MCF 10A (cell line): ENCODE data around the gene AIG1. TPM values are rescaled to one million over a fixed set of nuclear protein-coding genes. Genes with fewer than 3 reads are reported as not detected.

Experiments used
- BruUV-seq: library from RNA; stranded (reverse); fragments of 400-500 nt; replicated peaks from 2 replicates; lab custom pipeline; 2021; lab: Mats Ljungman, UMichigan
- CTCF ChIA-PET: fragments of 300-600 bp; sonication (Branson Sonifier 250); formaldehyde crosslinking; extraction: SDS; loops from one replicate; lab custom pipeline; 2021; ENCODE audit warnings: antibody characterized with exemption, inconsistent platforms; lab: Yijun Ruan, JAX
- POLR2A ChIA-PET: fragments of 300-600, 350-650 bp; sonication (Branson Sonifier 250); formaldehyde crosslinking; extraction: SDS; loops from one replicate; lab custom pipeline; 2020; ENCODE audit warnings: antibody characterized with exemption, inconsistent platforms; lab: Yijun Ruan, JAX
- DNase-seq: peaks from one replicate; pipeline ENCODE4 v3.0.0-alpha.2; 2018; ENCODE audit not compliant: unreplicated experiment
- H3K27ac Mint-ChIP-seq: one replicate; pipeline ENCODE4 v1.8.0; 2022; ENCODE audit warnings: mild to moderate bottlenecking, low read depth, mixed read lengths; ENCODE audit not compliant: unreplicated experiment
- H3K27me3 Mint-ChIP-seq: one replicate; pipeline ENCODE4 v1.8.0; 2022; ENCODE audit warnings: mixed read lengths; ENCODE audit not compliant: insufficient read depth, unreplicated experiment
- H3K36me3 Mint-ChIP-seq: one replicate; pipeline ENCODE4 v1.8.0; 2022; ENCODE audit warnings: mild to moderate bottlenecking, moderate library complexity, mixed read lengths; ENCODE audit not compliant: insufficient read depth, unreplicated experiment
- H3K4me1 Mint-ChIP-seq: one replicate; pipeline ENCODE4 v1.8.0; 2022; ENCODE audit warnings: mixed read lengths; ENCODE audit not compliant: insufficient read depth, unreplicated experiment
- H3K4me3 Mint-ChIP-seq: one replicate; pipeline ENCODE4 v1.8.0; 2022; ENCODE audit warnings: mild to moderate bottlenecking, moderate library complexity, mixed read lengths; ENCODE audit not compliant: unreplicated experiment
- H3K9me3 Mint-ChIP-seq: one replicate; pipeline ENCODE4 v1.8.0; 2022; ENCODE audit warnings: mixed read lengths; ENCODE audit not compliant: unreplicated experiment
- CTCF ChIP-seq: fragments of 200-600 bp; IDR thresholded peaks from one replicate; pipeline ENCODE4 v1.8.0; 2022; ENCODE audit warnings: antibody characterized with exemption, mild to moderate bottlenecking; ENCODE audit not compliant: unreplicated experiment
- intact Hi-C: fragments of 100-400 bp; cut with micrococcal nuclease; formaldehyde crosslinking; loops from 2 replicates; pipeline ENCODE4 v1.14.1; 2022
- total RNA-seq: library from RNA; stranded (reverse); gene quantifications from 2 replicates; pipeline ENCODE4 v1.2.3, GENCODE V29; 2022

Gene AIG1
- total RNA-seq, 1 experiment from 2014 or later: 106 TPM

GRCh38 chr6:143322386-143322785 lies 261.7 kb downstream of the AIG1 start:
- no peak overlapping the region for H3K4me3 Mint-ChIP-seq
- CTCF ChIA-PET: interaction anchor here (0.7 kb wide), 2 partner anchors 105 to 847 kb away, joined by 3 to 4 read pairs; no protein-coding TSS in a partner anchor

GRCh38 chr6:143323729-143324470 lies 263.2 kb downstream of the AIG1 start:
- ChIA-PET POLR2A (interaction anchor here (0.6 to 8.3 kb wide), 13 partner anchors 13 to 443 kb away, joined by 3 to 160 read pairs (median 5); no protein-coding TSS in a partner anchor), CTCF (interaction anchor here (1.2 kb wide), 1 partner anchor 10 kb away, joined by 6 read pairs; no protein-coding TSS in a partner anchor)
- H3K27ac Mint-ChIP-seq: no peak overlapping the region
- peaks cover 3% of the 10 kb centered on the region for H3K4me1 Mint-ChIP-seq
- no peak for TF ChIP-seq CTCF
- no TSS peak for BruUV-seq
- DNase-seq: peak; percentile 53
- H3K9me3 Mint-ChIP-seq: no peaks in the 10 kb centered on the region
- intact Hi-C loops: no loop called here
- no peak overlapping the region for H3K4me3 Mint-ChIP-seq
- no peaks in the 10 kb centered on the region for H3K27me3 Mint-ChIP-seq
- H3K36me3 Mint-ChIP-seq: peaks cover 1% of the 10 kb centered on the region

More at GRCh38 chr6:143322386-143322785, 261.7 kb downstream of the AIG1 start:
- no peaks in the 10 kb centered on the region for H3K36me3 Mint-ChIP-seq
- no peak for TF ChIP-seq CTCF
- no TSS peak for BruUV-seq
- no peaks in the 10 kb centered on the region for H3K4me1 Mint-ChIP-seq
- H3K27ac Mint-ChIP-seq: no peak overlapping the region
- no peak for DNase-seq
- no peaks in the 10 kb centered on the region for H3K27me3 Mint-ChIP-seq
- H3K9me3 Mint-ChIP-seq: peaks cover under 1% of the 10 kb centered on the region
- POLR2A ChIA-PET: interaction anchor here (8.3 kb wide), 1 partner anchor 14 kb away, joined by 160 read pairs; no protein-coding TSS in a partner anchor
- intact Hi-C loops: no loop called here

- peak; percentile 77 for DNase-seq
- H3K4me1 Mint-ChIP-seq: peaks cover 13% of the 10 kb centered on the region
- H3K36me3 Mint-ChIP-seq: peaks cover 5% of the 10 kb centered on the region
- no peak overlapping the region for H3K27ac Mint-ChIP-seq
- H3K27me3 Mint-ChIP-seq: no peaks in the 10 kb centered on the region
- TF ChIP-seq CTCF: no peak
- ChIA-PET CTCF (interaction anchor here (0.6 to 4.4 kb wide), 6 partner anchors 8 to 339 kb away, joined by 3 to 17 read pairs (median 4); no protein-coding TSS in a partner anchor), POLR2A (interaction anchor here (0.7 to 8.3 kb wide), 23 partner anchors 10 to 400 kb away, joined by 3 to 160 read pairs (median 5); partner anchors contain the start of genes ADAT2 and PEX3)
- intact Hi-C loops: no loop called here
- H3K4me3 Mint-ChIP-seq: no peak overlapping the region
- TSS peak; percentile 10 for BruUV-seq
- H3K9me3 Mint-ChIP-seq: peaks cover 5% of the 10 kb centered on the region
Measured at GRCh38 chr6:143325379-143326140, 264.9 kb downstream of the AIG1 start.

- TF ChIP-seq CTCF: no peak
- no peak overlapping the region for H3K4me3 Mint-ChIP-seq
- CTCF ChIA-PET: interaction anchor here (1.0 to 4.4 kb wide), 2 partner anchors 9 to 73 kb away, joined by 3 to 17 read pairs; no protein-coding TSS in a partner anchor
- intact Hi-C loops: no loop called here
- H3K27me3 Mint-ChIP-seq: no peaks in the 10 kb centered on the region
- POLR2A ChIA-PET: interaction anchor here (0.6 to 8.3 kb wide), 19 partner anchors 8 to 486 kb away, joined by 3 to 160 read pairs (median 6); partner anchors contain the start of genes ADAT2, HIVEP2 and PEX3
- H3K4me1 Mint-ChIP-seq: peaks cover 33% of the 10 kb centered on the region
- BruUV-seq: no TSS peak
- DNase-seq: peak; percentile 92
- peaks cover 11% of the 10 kb centered on the region for H3K36me3 Mint-ChIP-seq
- H3K9me3 Mint-ChIP-seq: peaks cover 13% of the 10 kb centered on the region
- H3K27ac Mint-ChIP-seq: no peak overlapping the region
Measured at GRCh38 chr6:143328876-143329275, 268.2 kb downstream of the AIG1 start.
